C4-2B (cell line): Measurements from ENCODE around the gene TUBGCP6.

Experiments
- H3K27ac ChIP-seq: fragments of 450-650 bp; 2 replicates; pipeline ENCODE4 v1.5.1; 2017
- CTCF ChIP-seq: fragments of 450-650 bp; conservative IDR thresholded peaks from 2 replicates; pipeline ENCODE4 v1.5.1; 2017; ENCODE audit warnings: mild to moderate bottlenecking
- ZFX ChIP-seq: fragments of 450-650 bp; IDR thresholded peaks from 2 replicates; pipeline ENCODE4 v1.6.1; 2017

Gene TUBGCP6

GRCh38 chr22:50252082-50253045, 7.5 kb upstream of the TUBGCP6 start:
- TF ChIP-seq CTCF (no peak; the same call in 1 of the 2 replicates), ZFX (no peak)
- no peak overlapping the region; the same call in 1 of the 2 replicates for H3K27ac ChIP-seq

GRCh38 chr22:50251477-50252081, 6.8 kb upstream of the TUBGCP6 start:
- TF ChIP-seq ZFX: no peak
- no peak for TF ChIP-seq CTCF
- peak overlapping the region; percentile 88 for H3K27ac ChIP-seq

- peak; percentile 76; the same call in 1 of the 2 replicates for TF ChIP-seq ZFX
- no peak for TF ChIP-seq CTCF
Observed at GRCh38 chr22:50250555-50251476, 6.0 kb upstream of the TUBGCP6 start, which contains the start of gene HDAC10. Gene HDAC10 (minus strand): TSS chr22:50251265. CDS start chr22:50251032, 233 bp downstream.

GRCh38 chr22:50250249-50250554, 5.4 kb upstream of the TUBGCP6 start:
- peak overlapping the region; percentile 88 for H3K27ac ChIP-seq
- TF ChIP-seq ZFX (no peak), CTCF (no peak)

More at GRCh38 chr22:50250555-50251476, 6.0 kb upstream of the TUBGCP6 start, which contains the start of gene HDAC10:
- peak within 1 kb of the TSS; percentile 88 for H3K27ac ChIP-seq

GRCh38 chr22:50249341-50250248, 4.8 kb upstream of the TUBGCP6 start:
- TF ChIP-seq ZFX: no peak
- TF ChIP-seq CTCF: no peak
- H3K27ac ChIP-seq: peak overlapping the region; percentile 88
